Vagina (tissue), 2 donors: ENCODE results near the gene MACF1.

ENCODE experiments used
- POLR2A ChIP-seq, 2 donors: fragments of 450-650 bp; IDR thresholded peaks; one replicate each; pipeline ENCODE4 v1.6.1; 2017; ENCODE audit warnings: antibody characterized with exemption in 2 of 2, mild to moderate bottlenecking in 2 of 2, moderate library complexity in 2 of 2
- POLR2AphosphoS5 ChIP-seq, 2 donors: sonication (generic); formaldehyde crosslinking; IDR thresholded peaks; one replicate each; pipeline ENCODE4 v1.9.0; 2017; ENCODE audit warnings: antibody characterized with exemption in 2 of 2, mild to moderate bottlenecking in 2 of 2, low read depth in 1 of 2; ENCODE audit not compliant: insufficient read depth in 1 of 2
- TF ChIP-seq, protein P1 (sequence below), 3 experiments: fragments of 450-650 bp in 2 of 3; fragments of 200-600 bp in 1 of 3; sonication (generic) in 1 of 3; IDR thresholded peaks; one replicate each; pipeline ENCODE4 v1.5.1; 2017 to 2019; ENCODE audit warnings: antibody characterized with exemption in 3 of 3, mild to moderate bottlenecking in 2 of 3, moderate library complexity in 2 of 3

- TF ChIP-seq, protein P1, sequence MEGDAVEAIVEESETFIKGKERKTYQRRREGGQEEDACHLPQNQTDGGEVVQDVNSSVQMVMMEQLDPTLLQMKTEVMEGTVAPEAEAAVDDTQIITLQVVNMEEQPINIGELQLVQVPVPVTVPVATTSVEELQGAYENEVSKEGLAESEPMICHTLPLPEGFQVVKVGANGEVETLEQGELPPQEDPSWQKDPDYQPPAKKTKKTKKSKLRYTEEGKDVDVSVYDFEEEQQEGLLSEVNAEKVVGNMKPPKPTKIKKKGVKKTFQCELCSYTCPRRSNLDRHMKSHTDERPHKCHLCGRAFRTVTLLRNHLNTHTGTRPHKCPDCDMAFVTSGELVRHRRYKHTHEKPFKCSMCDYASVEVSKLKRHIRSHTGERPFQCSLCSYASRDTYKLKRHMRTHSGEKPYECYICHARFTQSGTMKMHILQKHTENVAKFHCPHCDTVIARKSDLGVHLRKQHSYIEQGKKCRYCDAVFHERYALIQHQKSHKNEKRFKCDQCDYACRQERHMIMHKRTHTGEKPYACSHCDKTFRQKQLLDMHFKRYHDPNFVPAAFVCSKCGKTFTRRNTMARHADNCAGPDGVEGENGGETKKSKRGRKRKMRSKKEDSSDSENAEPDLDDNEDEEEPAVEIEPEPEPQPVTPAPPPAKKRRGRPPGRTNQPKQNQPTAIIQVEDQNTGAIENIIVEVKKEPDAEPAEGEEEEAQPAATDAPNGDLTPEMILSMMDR (IDR thresholded peaks at IDR 0.05) = no peak
- TF ChIP-seq POLR2A (IDR thresholded peaks at IDR 0.05) (no peak), POLR2AphosphoS5 (IDR thresholded peaks at IDR 0.05; ENCODE audit: insufficient read depth in 1 of 2, low read depth in 1 of 2) (no peak)
These were observed 268.8 kb downstream of the MACF1 start for GRCh38 chr1:39473324-39473723.
